HG03342 (cell line): ENCODE measurements around the gene POU6F2.
"Not testable (repeated sequence)": the region's sequence is repeated elsewhere in the genome, so short reads cannot be mapped to it uniquely, and the experiment has no call there.

Experiments used
- ATAC-seq: cut with Tn5 transposase; IDR thresholded peaks from one replicate; pipeline ENCODE4 v1.9.1; 2021; ENCODE audit warnings: mild to moderate bottlenecking, moderate library complexity; ENCODE audit not compliant: unreplicated experiment

Gene POU6F2

GRCh38 chr7:38975944-38976392 lies 1.7 kb upstream of the POU6F2 start:
- no peak for ATAC-seq

- ATAC-seq, result no peak
These were observed 782 bp downstream of the POU6F2 start for GRCh38 chr7:38978491-38978890.

GRCh38 chr7:38992203-38992602 lies 14.5 kb downstream of the POU6F2 start:
- ATAC-seq, result no peak

DNA sequence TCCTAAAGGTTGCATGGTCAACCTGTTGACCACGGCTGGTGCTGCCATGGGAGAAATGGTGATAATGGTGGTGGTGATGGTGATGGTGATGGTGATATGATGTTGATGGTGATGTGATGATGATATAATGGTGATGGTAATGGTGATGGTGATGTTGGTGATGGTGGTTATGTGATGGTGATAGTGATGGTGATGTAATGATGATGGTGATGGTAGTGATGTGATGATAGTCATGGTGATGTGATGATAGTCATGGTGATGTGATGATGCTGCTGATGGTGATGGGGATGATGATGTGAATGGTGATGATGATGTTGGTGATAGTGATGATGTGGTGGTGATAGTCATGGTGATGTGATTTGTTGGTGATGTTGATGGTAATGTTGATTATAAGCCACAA lies 23.9 kb downstream of the POU6F2 start:
- ATAC-seq, result no peak

GRCh38 chr7:39002755-39003154 lies 25.0 kb downstream of the POU6F2 start:
- no peak for ATAC-seq

DNA sequence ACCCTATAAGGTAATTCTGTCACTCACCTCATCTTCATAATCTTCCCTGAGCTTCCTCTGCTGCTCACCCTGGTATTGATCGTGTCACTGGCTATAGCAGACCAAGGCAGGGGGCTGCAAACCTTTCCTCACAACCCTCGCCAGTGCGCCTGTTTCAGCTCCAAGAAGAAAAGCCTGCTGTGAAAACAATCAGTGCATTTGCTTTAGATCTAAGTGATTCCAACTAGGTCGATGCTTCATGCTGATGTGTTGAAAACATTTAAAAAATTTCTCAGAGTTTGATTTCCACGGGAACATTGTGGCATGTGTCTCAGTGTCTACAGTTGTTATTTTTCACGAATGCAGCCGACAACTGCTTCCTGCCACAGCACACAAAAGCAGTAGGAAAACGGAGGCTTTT lies 27.3 kb downstream of the POU6F2 start:
- ATAC-seq, result no peak

- ATAC-seq, result no peak
These were observed 27.8 kb downstream of the POU6F2 start for GRCh38 chr7:39005461-39005860.

- ATAC-seq, result not testable (repeated sequence)
These were observed 35.6 kb downstream of the POU6F2 start for GRCh38 chr7:39013049-39013939.

DNA sequence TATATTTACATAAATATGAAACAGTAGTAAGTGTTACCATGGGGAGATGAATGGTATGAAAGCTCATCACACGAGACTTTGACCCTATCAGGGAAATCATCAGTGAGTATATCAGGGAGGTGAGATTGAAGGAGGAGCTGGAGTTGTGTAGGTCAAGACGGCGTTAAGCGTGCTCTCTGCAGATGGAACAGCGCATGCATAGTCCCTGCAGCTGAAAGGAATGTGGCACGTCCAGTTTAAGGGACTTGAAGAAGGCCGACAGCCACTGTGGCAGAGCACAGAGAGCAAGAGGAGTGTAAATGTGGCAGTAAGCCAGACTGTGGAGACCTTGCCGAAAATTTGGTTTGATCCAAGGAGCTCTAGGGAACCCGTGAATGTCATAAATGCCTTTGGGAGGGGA lies 38.9 kb downstream of the POU6F2 start:
- ATAC-seq, result no peak

GRCh38 chr7:39017369-39017915 lies 39.7 kb downstream of the POU6F2 start:
- ATAC-seq, result no peak

GRCh38 chr7:39022796-39023195 lies 45.1 kb downstream of the POU6F2 start:
- no peak for ATAC-seq

DNA sequence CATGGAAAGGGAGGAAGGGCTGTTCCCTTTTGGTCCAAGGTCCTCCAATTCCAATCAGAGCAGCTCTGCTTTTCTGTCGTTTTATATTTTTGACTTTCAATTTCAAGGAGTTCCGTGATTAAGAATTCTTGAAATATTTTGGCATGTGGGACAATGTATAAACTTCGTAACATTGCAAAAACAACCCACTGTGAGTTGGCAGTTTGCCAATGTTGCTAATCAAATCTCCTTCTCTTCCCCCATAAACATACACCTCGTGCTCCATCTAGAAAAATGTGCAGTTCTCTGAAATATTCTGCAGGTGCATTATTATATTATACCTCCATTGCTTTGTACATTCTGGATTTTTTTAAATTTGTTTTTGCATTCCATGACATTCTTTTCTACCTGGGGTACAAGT lies 49.8 kb downstream of the POU6F2 start:
- ATAC-seq, result no peak

GRCh38 chr7:39033885-39034624 lies 56.3 kb downstream of the POU6F2 start:
- no peak for ATAC-seq

- no peak for ATAC-seq
These were observed 57.4 kb downstream of the POU6F2 start for GRCh38 chr7:39035156-39035555.

DNA sequence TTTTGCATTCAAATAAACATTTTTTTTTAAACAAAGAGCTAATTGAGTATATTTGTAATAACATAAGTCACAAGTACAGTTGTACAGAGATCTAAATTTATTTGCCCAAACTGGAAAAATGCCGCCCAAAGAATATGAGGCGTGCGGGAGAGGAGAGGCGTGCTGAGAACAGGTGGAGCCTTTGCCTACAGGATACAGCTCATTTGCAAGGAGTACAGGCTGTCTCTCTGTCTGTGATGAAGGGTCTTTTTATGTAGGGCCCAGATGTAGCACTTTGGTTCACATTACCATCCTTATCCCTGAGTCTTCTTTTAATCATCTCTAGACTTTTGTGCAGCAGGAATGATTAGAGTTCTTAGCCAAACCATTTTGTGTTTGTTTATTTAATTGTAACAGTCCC lies 58.2 kb downstream of the POU6F2 start:
- no peak for ATAC-seq

GRCh38 chr7:39042670-39043069 lies 65.0 kb downstream of the POU6F2 start:
- ATAC-seq, result no peak

GRCh38 chr7:39043531-39043930 lies 65.8 kb downstream of the POU6F2 start:
- ATAC-seq, result no peak

- ATAC-seq, result no peak
These were observed 66.8 kb downstream of the POU6F2 start for GRCh38 chr7:39044489-39044888.

DNA sequence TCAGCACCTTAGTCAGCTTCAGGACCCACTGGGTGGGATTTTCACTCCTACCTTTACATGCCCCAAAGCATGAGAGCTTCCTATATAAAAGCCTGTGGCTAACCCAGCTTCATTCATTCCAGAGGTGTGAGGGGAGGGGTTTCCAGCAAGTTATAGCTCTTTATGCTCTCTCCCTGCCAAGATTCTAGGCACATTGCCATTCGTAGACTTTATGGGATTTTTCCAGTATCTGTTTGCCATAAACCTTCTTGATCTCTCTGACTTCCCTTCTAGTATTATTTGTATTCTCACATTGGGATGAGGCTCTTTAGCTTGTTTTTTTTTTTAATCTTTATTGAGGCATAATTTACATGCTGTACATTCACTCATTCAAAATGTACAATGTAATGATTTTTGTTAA lies 67.5 kb downstream of the POU6F2 start:
- no peak for ATAC-seq

DNA sequence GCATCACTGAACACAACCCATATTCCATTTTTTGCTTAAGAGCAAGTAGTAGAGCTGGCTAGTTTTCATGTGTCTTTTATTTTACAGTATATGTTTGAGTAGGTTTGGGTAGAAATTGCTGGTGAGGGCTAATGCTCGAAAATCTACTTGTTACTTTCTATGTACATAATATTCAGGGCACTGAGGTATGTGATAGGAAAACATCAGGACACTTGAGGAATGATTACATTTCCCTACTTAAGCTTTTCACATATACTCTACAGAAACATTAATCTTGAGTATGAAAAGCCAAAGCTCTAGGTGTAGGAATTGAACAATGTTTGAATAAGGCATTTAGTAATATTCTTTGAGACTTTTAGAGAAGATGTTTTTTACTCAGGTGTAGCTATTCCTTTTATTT lies 73.6 kb downstream of the POU6F2 start:
- no peak for ATAC-seq

DNA sequence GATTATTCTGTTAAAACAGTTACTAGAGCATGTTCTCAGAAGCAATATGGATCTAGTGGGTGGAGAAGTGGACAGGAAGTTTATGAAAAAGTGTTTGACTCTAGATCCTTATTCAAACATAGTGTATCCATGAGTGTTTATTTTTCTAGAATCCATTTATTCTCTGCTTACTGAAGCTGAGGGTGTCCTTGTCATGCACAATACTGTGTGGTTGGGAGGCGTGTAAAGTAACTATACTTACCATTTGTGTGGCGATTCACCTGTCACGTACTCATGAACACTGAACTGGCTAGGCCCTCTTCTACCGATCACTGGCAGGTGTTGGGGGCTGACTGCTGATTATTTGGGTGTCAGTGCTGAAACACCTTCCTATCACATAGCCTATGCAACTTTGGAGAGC lies 74.0 kb downstream of the POU6F2 start:
- no peak for ATAC-seq

- no peak for ATAC-seq
These were observed 77.0 kb downstream of the POU6F2 start for GRCh38 chr7:39054731-39055130.
